GM20000 (cell line): ENCODE measurements around the gene BCAS2.

ENCODE experiments used
- DNase-seq: peaks from one replicate; pipeline ENCODE4 v3.0.0; 2012; ENCODE audit warnings: low spot score
- TF ChIP-seq, protein P1 (sequence below): IDR thresholded peaks from 2 replicates; pipeline ENCODE4 v1.5.1; 2012; ENCODE audit warnings: mild to moderate bottlenecking, control low read depth; ENCODE audit errors: extremely low read depth, missing control alignments

Gene BCAS2

DNA sequence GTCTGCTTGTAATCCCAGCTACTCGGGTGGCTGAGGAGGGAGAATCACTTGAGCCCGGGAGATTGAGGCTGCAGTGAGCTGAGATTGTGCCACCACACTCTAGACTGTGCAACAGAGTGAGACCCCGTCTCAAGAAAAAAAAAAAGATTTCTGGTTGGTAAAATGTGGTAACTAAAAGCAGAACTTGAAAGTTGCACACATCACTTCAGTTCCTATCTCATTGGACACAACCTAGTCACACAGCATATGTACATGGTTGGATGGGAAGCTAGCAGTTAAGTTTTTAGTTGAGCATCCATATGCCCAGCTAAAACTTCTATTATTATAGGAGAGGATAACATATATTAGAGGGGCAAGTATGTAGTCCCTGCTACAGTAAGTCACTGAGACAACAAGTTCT lies 22.1 kb downstream of the BCAS2 start:
- peak; percentile 6 for DNase-seq
- TF ChIP-seq, protein P1, sequence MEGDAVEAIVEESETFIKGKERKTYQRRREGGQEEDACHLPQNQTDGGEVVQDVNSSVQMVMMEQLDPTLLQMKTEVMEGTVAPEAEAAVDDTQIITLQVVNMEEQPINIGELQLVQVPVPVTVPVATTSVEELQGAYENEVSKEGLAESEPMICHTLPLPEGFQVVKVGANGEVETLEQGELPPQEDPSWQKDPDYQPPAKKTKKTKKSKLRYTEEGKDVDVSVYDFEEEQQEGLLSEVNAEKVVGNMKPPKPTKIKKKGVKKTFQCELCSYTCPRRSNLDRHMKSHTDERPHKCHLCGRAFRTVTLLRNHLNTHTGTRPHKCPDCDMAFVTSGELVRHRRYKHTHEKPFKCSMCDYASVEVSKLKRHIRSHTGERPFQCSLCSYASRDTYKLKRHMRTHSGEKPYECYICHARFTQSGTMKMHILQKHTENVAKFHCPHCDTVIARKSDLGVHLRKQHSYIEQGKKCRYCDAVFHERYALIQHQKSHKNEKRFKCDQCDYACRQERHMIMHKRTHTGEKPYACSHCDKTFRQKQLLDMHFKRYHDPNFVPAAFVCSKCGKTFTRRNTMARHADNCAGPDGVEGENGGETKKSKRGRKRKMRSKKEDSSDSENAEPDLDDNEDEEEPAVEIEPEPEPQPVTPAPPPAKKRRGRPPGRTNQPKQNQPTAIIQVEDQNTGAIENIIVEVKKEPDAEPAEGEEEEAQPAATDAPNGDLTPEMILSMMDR: no peak

DNA sequence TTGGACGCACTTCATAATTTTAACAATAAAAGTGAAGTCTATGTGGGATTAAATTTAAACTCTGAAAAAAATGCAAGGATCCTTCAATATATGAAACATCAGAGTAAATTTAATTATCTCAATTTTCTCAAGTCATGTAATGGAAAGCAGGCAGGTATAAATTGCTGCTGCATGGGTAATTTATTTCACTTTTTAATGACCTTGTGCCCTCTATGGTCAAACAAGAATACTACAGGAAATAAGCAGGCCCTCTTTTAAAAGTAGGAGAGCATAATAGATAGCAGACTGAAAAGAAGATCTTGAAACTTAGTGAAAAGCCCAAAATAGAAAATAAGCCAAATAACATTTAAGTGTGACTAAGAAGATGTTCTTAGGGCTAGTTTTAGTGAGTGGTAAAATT lies 22.9 kb downstream of the BCAS2 start:
- DNase-seq: peak; percentile 47
- TF ChIP-seq, protein P1: peak; percentile 23

DNA sequence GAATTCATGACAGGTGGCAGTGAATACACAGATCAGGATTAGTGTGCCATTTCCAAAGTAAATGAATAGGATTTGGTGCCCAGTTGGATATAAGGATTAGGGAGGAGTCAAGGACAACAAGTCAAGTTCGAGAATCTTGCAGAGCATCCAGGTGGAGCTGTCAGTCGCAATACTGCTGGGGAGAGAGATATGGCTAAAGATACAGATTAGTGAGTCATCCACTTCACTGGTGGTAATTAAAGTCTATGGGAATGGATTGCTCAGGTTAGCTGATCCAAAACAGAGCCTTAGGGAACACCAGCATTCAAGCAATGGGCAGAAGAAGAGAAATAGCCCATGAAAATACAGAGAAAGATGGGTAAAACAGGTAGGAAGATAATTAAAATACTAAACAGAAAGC lies 26.8 kb downstream of the BCAS2 start:
- no peak for DNase-seq
- TF ChIP-seq, protein P1: no peak

DNA sequence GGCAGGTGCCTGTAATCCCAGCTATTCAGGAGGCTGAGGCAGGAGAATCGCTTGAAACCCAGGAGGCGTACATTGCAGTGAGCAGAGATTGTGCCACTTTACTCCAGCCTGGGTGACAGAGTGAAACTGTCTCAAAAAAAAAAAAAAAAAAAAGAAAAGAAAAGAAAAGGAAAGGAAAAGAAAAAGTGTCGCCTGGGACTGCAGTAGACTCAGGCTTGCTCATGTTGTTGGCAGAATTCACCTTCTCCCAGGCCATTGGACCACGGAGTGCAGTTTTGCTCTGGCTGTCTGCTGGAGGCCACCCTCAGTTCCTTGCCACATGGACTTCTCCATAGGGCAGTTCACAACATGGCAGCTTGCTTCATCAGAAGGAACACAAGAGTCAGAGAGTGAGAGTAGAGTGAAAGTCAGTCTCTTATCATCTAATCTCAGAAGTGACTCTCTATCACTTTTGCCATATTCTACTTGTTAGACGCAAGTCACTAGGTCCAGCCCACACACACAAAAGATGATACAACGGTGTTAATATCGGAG lies 29.2 kb downstream of the BCAS2 start:
- TF ChIP-seq, protein P1: no peak
- DNase-seq: no peak

DNA sequence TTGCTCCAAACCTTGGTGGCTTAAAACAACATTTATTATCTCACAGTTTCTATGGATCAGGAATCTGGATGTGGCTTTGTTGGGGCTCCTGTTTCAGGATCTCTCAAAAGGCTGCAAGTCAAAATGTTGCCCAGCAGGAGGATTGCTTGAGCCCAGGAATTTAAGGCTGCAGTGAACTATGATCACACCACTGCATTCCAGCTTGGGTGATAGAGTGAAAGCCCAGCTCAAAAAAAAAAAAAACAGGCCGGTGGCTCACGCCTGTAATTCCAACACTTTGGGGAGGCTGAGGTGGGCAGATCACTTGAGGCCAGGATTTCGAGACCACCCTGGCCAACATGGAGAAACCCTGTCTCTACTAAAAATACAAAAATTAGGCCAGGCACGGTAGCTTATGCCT lies 30.0 kb downstream of the BCAS2 start:
- TF ChIP-seq, protein P1: no peak
- DNase-seq: no peak

DNA sequence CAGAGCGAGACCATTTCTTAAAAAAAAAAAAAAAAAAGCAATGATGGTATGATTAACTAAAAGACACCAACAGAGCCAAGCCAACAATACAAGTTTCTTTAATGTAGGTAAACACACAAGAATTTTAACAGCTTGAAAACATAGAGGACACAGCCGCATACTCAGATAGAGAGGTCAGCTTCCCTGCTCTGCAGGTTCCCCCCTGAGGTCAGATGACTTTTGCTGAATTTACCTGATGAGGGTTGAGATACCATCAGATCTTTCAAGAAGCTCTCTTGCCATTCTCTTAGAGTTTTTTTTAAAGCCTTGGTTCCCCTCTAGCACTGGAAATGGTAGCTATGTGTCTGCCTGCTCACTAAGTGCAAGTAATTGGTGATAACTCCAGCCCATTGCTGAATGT lies 31.1 kb downstream of the BCAS2 start:
- DNase-seq: no peak
- TF ChIP-seq, protein P1: no peak

DNA sequence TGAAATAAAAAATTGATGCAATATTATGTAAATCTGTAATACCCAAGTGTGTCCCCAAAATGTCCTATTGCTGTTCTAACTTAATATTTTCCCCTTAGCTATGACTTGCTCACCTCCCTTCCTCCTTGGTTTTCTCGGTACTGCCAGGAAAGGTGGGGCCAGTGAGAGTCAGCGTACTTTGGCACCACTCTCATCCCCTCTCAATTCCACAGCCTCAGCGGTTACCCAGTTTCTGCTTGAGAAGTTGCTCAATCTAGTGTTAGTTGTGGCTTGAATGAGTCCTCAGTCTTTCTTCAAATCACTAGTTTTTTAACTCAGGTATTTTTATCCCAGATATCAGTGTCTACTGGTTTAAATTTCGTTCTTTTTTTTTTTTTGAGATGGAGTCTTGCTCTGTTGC lies 32.3 kb downstream of the BCAS2 start:
- no peak for DNase-seq
- TF ChIP-seq, protein P1: no peak
